HG02623 (cell line): Measurements from ENCODE around the gene ASB11.
"Not testable (repeated sequence)": the region's sequence is repeated elsewhere in the genome, so short reads cannot be mapped to it uniquely, and the experiment has no call there.

Experiments used
- ATAC-seq: cut with Tn5 transposase; IDR thresholded peaks from one replicate; pipeline ENCODE4 v1.9.1; 2021; ENCODE audit warnings: moderate library complexity; ENCODE audit not compliant: unreplicated experiment

The ASB11 gene

DNA sequence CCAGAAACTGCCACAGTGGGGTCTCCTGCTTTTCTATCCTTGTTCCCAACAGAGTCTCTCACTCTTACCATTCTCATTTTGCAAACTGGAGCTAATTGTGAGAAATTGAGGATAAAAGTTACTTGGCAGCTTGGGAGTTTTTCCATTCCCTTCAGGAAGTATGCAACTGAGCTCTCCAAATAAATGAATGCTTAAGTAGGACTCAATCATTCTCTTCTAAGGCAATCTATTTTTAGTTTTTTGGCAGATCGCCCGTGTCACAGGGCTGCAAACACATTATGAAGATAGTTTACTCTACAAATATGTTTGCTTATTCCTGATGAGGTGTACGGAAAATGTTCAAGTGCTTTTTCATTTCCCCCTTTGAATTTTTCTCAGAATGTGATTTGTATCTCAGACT is 5.3 kb downstream of the ASB11 start:
- ATAC-seq = no peak

DNA sequence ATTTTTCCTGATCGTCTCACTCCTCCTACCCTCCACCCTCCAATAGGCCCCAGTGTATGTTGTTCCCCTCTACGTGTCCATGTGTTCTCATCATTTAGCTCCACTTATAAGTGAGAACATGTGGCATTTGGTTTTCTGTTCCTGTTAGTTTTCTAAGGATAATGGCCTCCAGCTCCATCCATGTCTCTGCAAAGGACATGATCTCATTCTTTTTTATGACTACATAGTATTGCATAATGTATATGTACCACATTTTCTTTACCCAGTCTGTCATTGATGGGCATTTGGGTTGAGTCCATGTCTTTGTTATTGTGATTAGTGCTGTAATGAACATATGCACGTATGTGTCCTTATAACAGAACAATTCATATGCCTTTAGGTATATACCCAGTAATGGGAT is 9.5 kb downstream of the ASB11 start:
- ATAC-seq = not testable (repeated sequence)

DNA sequence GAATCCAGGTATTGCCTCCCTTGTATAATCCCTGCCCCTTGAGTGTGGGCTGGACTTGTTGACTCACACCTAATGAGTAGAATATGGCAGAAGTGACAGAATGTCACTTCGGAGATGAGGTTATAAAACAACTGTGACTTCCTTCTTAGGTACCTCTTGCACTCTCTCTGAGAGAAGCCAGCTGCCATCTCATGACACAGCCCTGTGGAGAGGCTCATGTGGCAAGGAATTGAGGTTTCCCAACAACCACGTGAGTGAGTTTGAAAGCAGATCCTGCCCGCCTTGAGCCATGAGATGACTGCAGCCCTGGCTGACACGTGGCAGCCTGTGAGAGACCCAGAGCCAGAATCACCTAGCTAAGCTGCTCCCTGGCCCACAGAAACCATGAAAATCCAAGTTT is 13.5 kb downstream of the ASB11 start:
- no peak for ATAC-seq

DNA sequence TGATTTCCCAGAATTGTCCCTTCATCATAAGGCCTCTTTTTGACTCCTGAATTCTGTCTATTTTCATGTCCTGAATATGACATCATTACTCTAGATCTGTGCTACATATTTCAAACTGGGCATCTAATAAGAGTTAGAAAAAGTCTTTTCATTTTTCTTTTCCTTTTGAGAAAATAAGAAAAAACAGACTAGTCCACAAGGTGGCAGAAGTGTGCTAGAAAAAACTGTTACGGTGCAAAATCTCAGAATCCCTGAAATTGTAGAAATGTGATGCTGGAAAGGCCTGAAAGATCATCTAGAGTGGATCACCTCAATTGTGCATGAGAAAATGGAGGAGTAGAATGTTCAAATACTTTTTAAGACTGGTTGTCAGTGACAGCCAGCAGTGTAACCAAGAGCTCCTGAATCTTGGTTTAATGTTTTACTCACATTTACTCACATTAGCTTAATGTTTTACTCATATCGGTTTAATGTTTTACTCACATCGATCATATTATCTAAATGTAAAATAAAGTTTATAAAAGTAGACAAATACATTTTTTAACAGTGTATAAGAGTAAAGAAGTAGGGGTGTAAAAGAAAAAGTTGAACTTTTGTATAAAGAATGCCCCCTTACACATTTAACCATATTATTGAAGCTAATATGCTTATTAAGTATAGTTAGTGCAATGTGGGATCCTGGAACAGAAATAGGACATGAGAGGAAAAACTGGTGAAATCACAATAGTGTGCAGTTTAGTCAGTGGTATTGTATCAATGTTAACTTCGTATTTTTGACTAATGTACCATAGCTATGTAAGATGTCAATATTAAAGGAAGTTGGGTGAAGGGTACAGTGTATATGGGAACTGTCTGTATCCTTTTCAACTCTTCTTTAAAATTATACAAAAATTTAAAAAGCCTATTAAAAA is 15.2 kb downstream of the ASB11 start:
- no peak for ATAC-seq

DNA sequence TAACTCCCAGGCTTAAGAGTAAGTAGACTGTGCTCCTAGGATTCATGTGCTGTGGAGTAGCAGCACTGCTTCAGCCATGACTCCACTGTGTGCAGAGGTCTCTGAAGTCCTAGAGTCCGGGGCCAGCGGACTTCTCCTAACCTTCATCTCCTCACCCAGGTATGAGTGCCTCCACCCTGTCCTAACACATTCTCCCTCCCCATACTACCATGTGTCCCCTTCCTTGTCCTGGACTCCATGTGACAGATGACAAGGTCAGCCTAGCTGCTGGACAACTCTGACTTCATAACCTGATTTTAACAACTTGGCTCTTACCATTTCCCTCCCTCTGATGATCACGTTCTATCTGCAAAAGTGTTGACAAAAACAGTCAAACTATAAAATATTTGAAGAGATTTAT is 16.7 kb downstream of the ASB11 start:
- no peak for ATAC-seq

DNA sequence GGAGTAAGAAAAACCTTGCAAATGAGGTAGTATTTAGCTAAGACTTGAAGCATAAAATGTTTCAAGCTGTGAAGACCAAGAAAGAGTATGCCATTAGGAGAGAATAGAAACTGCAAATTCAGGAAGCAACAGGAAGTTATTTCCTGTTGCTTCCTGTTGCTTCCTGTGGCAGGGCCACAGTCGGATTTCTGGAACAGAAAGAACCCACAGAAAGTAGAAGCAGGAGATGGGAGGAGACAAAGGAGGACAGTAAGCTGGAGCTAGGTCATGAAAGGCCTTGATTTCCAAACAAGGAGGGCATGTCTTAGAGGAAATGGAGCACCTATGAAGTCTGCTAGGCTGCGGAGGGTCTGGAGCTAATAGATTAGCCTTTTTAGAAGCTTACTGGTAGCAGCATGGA is 17.2 kb downstream of the ASB11 start:
- no peak for ATAC-seq

DNA sequence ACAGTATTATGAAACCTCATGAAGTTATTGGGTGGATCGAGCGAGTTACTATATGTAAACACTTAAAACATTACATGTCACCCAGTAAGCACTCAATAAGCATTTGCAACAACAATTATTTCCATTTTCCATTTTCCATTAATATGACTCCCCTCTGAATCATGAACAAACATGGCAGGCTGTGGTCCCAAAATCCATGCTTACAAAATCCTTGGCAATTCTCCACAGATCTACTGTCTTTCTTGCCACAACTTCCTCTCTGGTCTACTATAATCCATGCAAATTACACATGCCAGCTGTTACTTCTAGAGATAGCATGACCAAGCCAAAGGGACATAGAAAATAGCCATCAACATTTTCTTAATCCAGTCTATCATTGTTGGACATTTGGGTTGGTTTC is 22.0 kb downstream of the ASB11 start:
- no peak for ATAC-seq

DNA sequence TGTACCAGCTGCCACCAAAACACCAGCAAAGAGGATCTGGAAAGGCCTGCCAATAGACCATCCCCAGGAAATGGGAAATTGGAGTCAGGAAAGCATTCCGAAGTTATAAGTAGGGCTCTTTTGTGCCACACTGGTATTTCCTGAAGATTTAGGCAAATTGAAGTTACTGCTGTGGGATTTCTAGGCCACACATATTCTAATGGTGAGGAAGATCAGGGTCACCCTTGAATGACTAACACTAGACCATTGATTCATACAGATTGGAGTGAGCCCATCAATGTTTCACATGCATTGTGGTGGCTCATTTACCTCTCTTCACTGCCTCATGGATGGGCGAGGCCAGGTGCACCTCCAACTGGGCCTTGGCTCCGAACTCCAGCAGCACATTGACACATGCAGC is 22.6 kb downstream of the ASB11 start:
- ATAC-seq = no peak

DNA sequence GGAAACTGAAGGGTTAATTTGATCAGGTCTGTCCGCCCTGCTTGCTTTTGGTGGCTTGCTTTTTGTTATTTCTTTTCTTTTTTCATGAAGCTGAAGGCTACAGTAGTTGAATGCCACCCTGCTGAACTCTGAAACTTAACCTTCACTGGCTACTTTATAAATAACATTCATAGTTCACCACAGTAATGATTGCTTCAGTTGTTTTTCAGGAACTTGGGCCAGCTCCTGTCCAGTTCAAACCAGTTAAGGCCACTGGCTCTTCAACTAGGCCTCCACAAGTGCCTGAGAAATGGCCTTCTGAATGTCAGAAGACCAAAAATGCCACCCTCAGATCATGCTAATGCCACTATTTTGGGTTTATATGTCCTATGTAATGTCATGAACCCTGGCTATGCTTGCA is 37.8 kb downstream of the ASB11 start:
- ATAC-seq = no peak

DNA sequence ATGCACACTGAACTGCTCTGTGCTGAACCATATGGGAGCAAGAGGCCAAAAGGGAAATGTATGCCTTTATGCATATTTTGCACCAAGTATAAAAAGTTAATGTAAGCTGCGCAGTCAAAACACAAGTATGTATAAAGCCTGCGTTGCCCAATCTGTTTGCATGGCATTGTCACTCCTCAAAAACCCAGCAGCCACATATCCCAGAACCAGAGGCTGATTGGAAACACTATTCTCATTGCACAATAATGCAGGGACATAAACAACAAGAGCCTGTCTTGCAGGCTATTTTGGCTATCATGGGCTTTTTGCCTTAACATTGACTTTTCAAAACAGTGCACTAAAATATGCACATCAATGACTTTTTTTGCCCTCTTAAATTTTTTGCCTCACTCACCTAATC is 40.5 kb downstream of the ASB11 start:
- no peak for ATAC-seq

DNA sequence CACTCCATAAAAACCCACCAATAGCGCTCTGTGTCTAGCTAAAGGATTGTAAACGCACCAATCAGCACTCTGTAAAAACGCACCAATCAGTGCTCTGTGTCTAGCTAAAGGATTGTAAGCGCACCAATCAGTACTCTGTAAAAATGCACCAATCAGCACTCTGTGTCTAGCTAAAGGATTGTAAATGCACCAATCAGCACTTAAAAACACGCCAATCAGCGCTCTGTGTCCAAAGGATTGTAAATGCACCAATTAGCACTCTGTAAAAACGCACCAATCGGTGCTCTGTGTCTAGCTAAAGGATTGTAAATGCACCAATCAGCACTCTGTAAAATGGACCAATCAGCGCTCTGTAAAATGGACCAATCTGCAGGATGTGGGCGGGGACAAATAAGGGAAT is 42.2 kb downstream of the ASB11 start:
- not testable (repeated sequence) for ATAC-seq

DNA sequence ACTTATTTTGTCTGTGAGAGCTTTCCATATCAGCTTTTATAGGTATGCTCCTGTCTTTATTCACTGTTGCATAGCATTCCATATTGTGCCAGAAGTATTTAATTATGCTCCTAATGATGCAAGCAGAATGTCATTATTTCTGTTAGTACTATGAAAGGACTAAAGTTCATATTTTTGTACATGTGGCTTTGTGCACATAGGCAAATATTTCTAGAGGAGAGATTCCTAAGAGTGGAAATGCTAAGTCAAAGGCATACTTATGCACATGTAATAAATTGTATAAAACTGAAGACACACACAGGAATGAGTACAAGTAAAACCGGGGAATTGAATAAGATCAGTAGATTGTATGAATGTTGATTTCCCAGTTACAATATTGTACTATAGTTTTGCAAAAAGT is 43.7 kb downstream of the ASB11 start:
- no peak for ATAC-seq

DNA sequence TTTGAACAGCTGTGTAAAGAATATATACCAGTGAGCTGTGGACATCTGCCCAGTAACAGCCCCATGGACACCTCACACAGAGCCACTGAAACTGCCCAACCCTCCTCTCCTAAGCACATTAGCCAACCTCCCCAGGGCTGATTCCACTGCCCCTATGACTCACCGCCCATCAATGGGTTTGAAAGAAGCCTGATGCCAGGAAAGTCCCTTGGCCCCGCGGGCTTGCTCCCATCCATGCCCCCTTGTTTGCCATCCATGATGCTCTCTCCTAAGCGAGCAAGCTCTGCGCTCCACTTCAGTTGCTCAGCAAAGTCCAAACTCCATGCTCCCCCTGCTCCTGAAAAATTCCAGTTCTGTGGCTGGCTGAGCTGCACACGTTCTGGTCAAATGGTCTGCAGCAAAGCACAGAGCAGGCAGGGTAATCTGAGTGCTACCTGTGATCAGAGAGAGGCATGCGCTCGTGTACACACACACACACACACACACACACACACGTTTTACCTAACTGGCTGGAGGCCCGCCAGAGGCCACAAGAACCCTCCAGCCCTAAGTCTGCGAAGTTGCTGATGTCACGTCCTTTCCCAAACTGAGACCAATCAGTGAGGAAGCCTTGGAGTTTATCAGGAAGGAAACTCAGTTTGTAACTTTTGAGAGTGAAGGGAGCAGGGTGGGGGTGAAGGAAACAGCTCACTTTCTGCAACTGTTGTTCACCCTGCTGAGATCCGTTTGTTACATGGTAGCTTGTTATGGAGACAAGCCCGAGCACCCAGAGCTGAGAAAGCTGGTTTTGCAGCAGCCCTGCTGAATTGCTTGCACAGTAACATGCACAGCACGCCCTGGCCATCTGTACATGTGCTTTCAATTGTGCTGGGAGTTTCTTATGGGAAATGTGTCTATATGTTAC is 45.6 kb downstream of the ASB11 start, which contains the start of gene ASB9:
Gene ASB9 (minus strand): TSS at position 466 of the 904 bp plus-strand sequence. CDS start 209 bp downstream, at position 257.
- ATAC-seq = no peak

DNA sequence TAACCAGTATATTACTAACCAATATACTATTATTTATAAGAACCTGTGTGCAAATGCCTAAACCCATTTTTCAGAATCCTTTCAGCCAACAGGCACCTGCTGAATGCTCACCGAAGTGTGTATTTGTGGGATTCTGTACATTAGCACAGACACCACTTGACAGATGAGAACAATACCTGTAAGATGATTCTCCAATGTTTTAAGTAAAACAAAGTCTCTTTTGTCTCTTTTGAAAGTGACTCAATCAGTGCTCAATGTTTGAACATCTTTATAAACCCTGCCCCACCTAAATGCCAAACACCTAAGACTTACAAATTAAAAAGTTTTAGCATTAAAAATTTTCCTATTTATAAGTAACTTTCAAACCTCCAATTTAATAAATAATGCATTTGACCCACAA is 46.3 kb downstream of the ASB11 start:
- ATAC-seq = no peak

DNA sequence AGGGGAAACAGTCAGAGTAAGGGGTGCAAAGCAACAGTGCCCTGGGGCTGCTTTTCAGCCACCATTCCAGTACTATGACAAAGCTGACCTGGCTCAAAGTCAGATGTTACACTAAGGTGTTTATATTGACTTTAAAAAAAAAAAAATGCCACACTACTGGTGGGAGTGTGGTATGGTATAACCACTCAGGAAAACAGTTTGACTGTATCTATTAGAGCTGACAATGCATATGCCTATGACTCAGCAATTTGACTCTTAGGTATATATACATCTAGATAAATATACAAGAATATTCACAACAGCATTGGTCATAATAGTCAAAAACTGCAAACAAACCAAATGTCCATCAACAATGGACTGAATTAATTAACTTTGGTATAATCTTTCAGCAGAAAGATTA is 60.6 kb downstream of the ASB11 start:
- no peak for ATAC-seq

DNA sequence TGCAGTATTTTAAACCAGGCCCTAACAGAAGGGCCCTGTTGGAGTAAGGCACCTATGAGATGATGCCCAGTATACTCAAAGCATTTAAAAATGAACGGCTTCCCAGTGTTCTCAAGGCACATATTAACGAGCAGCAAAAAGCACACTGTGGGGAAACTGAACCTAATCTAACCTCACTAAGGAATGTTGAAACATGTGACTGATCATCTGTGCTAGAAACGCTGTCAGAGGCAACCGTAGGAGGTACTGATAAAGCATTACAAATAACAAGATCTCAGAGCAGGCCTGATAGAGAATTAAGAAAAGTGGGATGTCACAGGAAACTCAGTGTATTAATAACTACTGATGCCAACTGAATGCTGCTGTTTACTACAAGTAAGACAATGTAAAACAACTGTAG is 69.5 kb downstream of the ASB11 start:
- no peak for ATAC-seq

DNA sequence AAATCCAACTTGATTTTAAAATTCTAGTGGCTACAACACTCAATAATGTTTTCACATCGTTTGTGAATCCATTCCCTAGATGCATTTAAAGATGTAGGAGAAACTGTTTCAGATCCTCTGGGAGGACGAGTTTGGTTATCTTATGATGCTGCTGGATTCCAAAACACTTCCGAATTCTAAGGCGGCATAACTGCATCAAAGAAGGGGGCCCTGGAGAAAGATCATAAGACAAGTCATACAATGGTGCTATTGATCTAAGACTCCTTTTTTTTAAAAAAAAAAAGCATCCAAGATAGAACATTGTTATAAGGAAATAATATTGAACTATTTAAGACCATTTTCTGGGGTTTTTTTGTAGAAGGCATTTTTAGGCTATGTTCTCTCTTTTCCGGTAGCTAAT is 71.0 kb downstream of the ASB11 start:
- ATAC-seq = no peak

DNA sequence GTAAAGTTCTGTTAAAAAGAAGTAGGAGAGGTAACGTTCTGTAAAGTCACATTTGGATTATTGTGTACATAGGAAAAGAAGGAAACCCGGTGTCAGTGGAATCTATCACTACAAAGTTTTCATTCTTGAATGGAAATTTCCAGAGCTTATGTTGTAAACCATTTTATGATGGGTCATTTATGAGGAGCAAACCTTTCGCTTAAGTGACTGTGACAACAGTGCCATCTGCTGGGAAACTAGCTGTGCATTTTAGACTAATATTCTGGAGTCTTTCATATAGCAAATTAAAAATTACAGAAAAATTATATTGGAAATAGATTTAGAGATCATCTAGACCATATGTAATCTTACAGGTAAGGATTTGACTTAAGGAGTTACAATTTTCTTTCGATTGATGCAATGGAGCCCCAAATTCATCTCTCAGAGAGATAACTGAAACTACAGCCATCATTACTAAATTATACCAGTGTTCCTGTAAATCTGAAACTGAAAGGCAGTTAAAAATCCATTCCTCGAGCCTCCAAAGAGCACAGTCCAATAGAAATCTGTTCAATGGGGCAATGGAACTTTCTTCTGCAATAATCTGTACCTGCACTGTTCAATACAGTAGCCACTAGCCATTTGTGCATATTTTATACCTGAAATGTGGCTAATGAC is 72.4 kb downstream of the ASB11 start:
- no peak for ATAC-seq

DNA sequence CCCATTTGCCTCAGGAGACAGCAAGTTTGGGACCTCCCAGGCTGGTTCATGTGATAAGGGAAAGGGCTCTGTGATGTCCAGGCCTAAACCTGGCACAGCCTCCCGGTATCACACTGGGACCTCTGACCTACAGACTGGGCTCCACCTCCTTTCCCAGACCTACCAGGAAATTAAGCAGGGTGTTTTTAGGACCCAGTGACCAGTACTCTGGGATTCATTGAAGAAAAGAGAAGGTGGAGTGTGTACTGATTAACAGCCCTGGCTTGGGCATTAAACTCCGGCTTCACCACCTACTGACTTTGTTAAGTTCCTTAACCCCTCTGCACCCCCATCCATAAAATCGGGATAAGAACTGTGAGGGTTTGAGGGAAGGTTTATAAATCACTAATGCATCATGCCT is 74.1 kb downstream of the ASB11 start:
- ATAC-seq = no peak

DNA sequence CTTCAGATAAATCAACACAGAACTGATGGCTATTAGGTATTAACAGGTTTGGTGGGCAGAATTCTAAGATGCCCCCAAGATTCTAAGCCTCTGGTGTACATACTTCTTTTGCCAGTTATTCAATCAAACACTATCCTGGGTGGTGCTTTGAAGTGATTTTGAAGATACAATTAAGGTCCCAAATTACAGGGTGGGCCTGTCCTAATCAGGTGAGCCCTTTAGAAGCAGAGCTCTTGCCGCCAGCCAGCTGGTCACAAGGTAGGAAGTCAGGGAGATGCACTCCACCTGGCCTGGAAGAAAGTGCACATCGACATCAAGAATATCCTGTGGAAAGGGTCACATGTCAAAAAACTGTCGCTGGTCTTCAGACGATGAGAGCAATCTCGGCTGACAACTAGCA is 75.0 kb downstream of the ASB11 start:
- no peak for ATAC-seq

DNA sequence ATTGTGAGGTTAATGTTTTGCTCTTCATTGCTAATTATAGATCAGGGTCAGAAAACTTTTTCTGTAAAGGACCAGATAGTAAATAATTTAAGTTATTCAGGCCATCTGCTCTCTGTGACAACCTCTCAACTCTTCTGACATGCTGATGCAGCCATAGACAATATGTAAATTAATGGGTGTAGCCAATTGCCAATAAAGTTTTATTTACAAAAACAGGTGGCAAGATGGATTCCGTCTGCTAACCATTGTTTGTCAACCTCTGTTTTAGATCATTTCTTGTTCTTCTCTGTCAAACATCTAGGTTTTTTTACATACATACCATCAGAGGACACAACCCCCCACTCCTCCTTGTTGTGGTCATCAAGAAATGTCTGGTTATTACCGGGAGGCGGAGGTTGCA is 79.3 kb downstream of the ASB11 start:
- no peak for ATAC-seq
